WERI-Rb-1 (cell line): ENCODE results near the gene OTULINL.

Experiments
- DNase-seq: peaks from one replicate; pipeline ENCODE4 v3.0.0-alpha.2; 2020
- H3K27ac ChIP-seq: fragments of 250-450 bp; sonication (Bioruptor Pico); 2 replicates; pipeline ENCODE4 v1.5.1; 2020; ENCODE audit warnings: mild to moderate bottlenecking, moderate library complexity
- H3K27me3 ChIP-seq: fragments of 250-450 bp; sonication (Bioruptor Pico); 2 replicates; pipeline ENCODE4 v1.5.1; 2021; ENCODE audit warnings: mild to moderate bottlenecking, low read depth, moderate library complexity; ENCODE audit not compliant: insufficient read depth, severe bottlenecking
- H3K36me3 ChIP-seq: fragments of 250-450 bp; sonication (Bioruptor Pico); 2 replicates; pipeline ENCODE4 v1.5.1; 2020; ENCODE audit warnings: mild to moderate bottlenecking, moderate library complexity
- H3K4me3 ChIP-seq: 2 replicates; pipeline ENCODE4 v1.5.1; 2011; ENCODE audit warnings: low read depth, mild to moderate bottlenecking, control low read depth, low read length
- H3K9me3 ChIP-seq: fragments of 250-450 bp; sonication (Bioruptor Pico); 2 replicates; pipeline ENCODE4 v1.5.1; 2021; ENCODE audit warnings: mild to moderate bottlenecking, moderate library complexity; ENCODE audit not compliant: severe bottlenecking
- TF ChIP-seq, protein P1 (sequence below): IDR thresholded peaks from 2 replicates; pipeline ENCODE4 v1.5.1; 2011; ENCODE audit warnings: low read depth, mild to moderate bottlenecking, control low read depth, inconsistent platforms, low read length

The OTULINL gene

DNA sequence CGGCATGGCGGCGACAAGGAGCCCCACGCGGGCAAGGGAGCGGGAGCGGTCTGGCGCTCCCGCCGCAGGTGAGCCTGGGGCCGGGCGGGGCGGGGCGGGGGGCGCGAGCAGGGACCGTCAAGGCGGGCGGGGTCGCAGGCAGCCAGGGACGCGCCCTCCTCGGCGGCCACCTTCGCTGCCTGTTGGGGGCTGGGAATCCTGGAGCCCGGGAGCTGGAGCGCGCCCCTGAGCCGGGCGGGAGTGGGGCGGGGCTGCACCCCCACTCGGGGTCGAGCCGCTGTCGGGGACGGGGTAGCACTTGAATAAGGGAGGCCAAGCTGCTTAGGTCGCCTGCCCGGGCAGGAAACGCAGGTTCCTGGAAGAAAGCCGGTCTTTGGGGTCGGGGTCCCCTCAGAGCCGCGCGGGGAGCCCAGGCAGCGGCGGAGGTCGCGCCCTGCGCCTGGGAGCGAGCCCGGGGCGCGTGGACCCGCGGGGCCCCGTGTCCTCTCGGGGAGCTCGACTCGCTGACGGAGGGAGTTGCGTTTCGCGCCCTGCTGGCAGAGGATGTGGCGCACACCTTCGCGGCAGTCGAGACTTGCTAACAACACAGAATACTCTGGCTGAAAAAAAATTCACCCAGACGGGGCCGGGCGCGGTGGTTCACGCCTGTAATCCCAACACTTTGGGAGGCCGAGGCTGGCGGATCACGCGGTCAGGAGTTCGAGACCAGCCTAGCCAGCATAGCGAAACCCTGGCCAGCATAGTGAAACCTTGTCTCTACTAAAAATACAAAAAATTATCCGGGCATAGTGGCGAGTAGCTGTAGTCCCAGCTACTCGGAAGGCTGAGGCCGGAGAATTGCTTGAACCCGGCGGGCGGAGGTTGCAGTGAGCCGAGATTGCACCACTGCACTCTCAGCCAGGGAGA lies 552 bp downstream of the OTULINL start:
- peak overlapping the region; percentile 91 for H3K27ac ChIP-seq
- H3K4me3 ChIP-seq = peak overlapping the region; percentile 79
- no peaks in the 10 kb centered on the region for H3K27me3 ChIP-seq
- peaks cover 4% of the 10 kb centered on the region; the same call in 1 of the 2 replicates for H3K36me3 ChIP-seq
- peaks cover 8% of the 10 kb centered on the region for H3K9me3 ChIP-seq
- DNase-seq = peak; percentile 92
- TF ChIP-seq, protein P1, sequence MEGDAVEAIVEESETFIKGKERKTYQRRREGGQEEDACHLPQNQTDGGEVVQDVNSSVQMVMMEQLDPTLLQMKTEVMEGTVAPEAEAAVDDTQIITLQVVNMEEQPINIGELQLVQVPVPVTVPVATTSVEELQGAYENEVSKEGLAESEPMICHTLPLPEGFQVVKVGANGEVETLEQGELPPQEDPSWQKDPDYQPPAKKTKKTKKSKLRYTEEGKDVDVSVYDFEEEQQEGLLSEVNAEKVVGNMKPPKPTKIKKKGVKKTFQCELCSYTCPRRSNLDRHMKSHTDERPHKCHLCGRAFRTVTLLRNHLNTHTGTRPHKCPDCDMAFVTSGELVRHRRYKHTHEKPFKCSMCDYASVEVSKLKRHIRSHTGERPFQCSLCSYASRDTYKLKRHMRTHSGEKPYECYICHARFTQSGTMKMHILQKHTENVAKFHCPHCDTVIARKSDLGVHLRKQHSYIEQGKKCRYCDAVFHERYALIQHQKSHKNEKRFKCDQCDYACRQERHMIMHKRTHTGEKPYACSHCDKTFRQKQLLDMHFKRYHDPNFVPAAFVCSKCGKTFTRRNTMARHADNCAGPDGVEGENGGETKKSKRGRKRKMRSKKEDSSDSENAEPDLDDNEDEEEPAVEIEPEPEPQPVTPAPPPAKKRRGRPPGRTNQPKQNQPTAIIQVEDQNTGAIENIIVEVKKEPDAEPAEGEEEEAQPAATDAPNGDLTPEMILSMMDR = peak; percentile 62

DNA sequence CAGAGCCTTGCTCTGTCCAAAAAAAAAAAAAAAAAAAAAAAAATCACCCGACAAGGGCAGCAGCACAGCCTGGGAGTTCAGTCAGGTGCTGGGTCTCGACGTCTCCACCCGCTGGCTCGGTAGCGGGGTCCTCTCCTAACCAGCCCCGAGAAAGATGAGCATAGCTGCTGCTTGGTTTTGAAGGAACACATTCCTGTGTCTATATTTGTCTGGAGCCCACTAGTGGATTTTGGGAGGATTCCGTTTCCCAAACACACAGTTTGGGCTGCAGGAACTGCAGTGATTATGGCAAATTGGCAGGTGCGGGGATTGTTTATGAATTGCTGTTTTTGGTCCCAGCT lies 1.2 kb downstream of the OTULINL start:
- TF ChIP-seq, protein P1 = no peak
- Histone ChIP-seq H3K27ac (no peak overlapping the region), H3K36me3 (peaks cover 4% of the 10 kb centered on the region; the same call in 1 of the 2 replicates), H3K9me3 (peaks cover 8% of the 10 kb centered on the region), H3K27me3 (no peaks in the 10 kb centered on the region), H3K4me3 (peak overlapping the region; percentile 79)
- DNase-seq = no peak

DNA sequence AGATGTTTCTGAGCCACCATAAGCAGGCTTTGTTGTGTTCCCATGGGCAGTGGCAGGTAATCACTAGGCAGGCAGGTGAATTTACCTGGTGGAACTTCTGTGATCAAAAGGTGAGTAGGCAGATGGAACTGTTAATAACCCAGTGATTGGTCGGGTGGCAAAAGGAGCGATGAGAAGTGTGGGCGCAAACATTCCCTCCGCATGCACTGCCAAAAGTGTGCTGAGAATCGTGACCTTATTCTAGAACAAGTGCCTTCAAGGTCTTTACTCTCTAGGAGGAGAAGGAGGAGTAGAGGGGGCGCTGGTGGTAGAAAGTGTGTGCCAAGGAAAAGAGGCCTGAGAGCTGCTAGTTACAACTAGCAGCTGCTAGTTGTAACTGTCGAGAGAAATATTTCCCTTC lies 3.3 kb downstream of the OTULINL start:
- Histone ChIP-seq H3K4me3 (no peak overlapping the region), H3K27ac (no peak overlapping the region), H3K27me3 (no peaks in the 10 kb centered on the region), H3K9me3 (peaks cover 3% of the 10 kb centered on the region), H3K36me3 (peaks cover 4% of the 10 kb centered on the region; the same call in 1 of the 2 replicates)
- DNase-seq = no peak
- TF ChIP-seq, protein P1 = no peak

DNA sequence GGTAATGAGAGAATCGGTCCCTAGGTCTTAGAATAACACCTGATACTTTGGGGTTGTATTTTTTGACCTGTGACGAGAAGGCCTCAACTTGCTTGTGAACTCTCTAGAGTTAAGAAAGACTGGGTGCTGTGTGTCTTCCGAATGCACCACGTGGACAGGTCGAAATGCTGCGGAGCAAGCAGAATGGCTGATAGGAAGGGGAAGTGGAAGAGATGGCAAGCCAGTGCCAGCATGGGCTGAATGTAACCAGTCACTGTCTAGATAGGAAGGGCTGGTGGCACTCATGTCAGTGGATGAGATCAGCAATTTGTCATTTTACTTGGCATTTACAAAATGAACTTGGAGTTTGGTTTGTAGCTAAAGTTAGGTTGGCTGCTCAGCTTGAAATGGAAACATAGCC lies 5.6 kb downstream of the OTULINL start:
- Histone ChIP-seq H3K27me3 (no peaks in the 10 kb centered on the region), H3K9me3 (no peaks in the 10 kb centered on the region), H3K27ac (no peak overlapping the region), H3K36me3 (peaks cover 4% of the 10 kb centered on the region; the same call in 1 of the 2 replicates), H3K4me3 (no peak overlapping the region)
- TF ChIP-seq, protein P1 = no peak
- DNase-seq = no peak

DNA sequence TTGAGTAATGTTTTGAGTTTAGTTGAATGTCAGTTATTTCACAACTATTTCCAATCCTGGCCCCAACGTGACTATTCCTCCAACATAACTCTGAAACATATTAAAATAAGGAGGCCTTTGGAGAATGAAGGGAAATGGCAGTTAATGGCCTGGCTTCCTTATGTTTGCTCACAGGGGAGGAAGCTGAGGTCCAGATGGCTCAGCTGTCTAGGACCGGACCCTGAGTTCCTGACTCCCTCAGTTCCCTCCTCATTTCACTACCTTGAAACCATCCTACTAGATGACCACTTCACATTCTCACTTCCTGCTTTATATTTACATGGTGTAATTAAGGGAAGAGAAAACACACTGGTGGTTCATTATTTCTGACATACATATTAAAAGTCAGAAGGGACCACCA lies 6.6 kb downstream of the OTULINL start:
- Histone ChIP-seq H3K27me3 (no peaks in the 10 kb centered on the region), H3K36me3 (peaks cover 4% of the 10 kb centered on the region; the same call in 1 of the 2 replicates), H3K4me3 (no peak overlapping the region), H3K27ac (no peak overlapping the region), H3K9me3 (no peaks in the 10 kb centered on the region)
- TF ChIP-seq, protein P1 = no peak
- no peak for DNase-seq
